Measurements from ENCODE around the gene SIPA1L3. TPM values are rescaled to one million over a fixed set of nuclear protein-coding genes. Genes with fewer than 3 reads are reported as not detected.

The SIPA1L3 gene
- total RNA-seq, 3 donors from 2014 or later: 13.8 to 15.9 (median 15.7) TPM

GRCh38 chr19:38145623-38146022, 238.6 kb downstream of the SIPA1L3 start:
- Mint-ChIP-seq H3K27me3 (ENCODE audit: low read depth) (no peaks in the 10 kb centered on the region), H3K4me1 (ENCODE audit: low read depth) (no peaks in the 10 kb centered on the region), H3K4me3 (no peak overlapping the region), H3K36me3 (ENCODE audit: insufficient read depth) (peaks cover 13% of the 10 kb centered on the region), H3K9me3 (no peaks in the 10 kb centered on the region)
- no peak for DNase-seq
- ATAC-seq: no peak

GRCh38 chr19:38148337-38148736, 241.3 kb downstream of the SIPA1L3 start:
- no peak for DNase-seq
- Mint-ChIP-seq H3K9me3 (no peaks in the 10 kb centered on the region), H3K27me3 (ENCODE audit: low read depth) (no peaks in the 10 kb centered on the region), H3K36me3 (ENCODE audit: insufficient read depth) (peaks cover 19% of the 10 kb centered on the region), H3K4me3 (no peak overlapping the region), H3K4me1 (ENCODE audit: low read depth) (no peaks in the 10 kb centered on the region)
- ATAC-seq: no peak

- Mint-ChIP-seq H3K9me3 (no peaks in the 10 kb centered on the region), H3K4me1 (ENCODE audit: low read depth) (no peaks in the 10 kb centered on the region), H3K4me3 (no peak overlapping the region), H3K36me3 (ENCODE audit: insufficient read depth) (peaks cover 18% of the 10 kb centered on the region), H3K27me3 (ENCODE audit: low read depth) (no peaks in the 10 kb centered on the region)
- DNase-seq: no peak
- ATAC-seq: no peak
Measured at GRCh38 chr19:38149661-38150061, 242.7 kb downstream of the SIPA1L3 start.

- ATAC-seq (no peak), DNase-seq (no peak)
- no peaks in the 10 kb centered on the region for H3K9me3 Mint-ChIP-seq
- H3K27me3 Mint-ChIP-seq (ENCODE audit: low read depth): no peaks in the 10 kb centered on the region
- H3K4me1 Mint-ChIP-seq (ENCODE audit: low read depth): no peaks in the 10 kb centered on the region
- H3K36me3 Mint-ChIP-seq (ENCODE audit: insufficient read depth): peaks cover 17% of the 10 kb centered on the region
- no peak overlapping the region for H3K4me3 Mint-ChIP-seq
Measured at GRCh38 chr19:38151242-38151641, 244.2 kb downstream of the SIPA1L3 start.

DNA sequence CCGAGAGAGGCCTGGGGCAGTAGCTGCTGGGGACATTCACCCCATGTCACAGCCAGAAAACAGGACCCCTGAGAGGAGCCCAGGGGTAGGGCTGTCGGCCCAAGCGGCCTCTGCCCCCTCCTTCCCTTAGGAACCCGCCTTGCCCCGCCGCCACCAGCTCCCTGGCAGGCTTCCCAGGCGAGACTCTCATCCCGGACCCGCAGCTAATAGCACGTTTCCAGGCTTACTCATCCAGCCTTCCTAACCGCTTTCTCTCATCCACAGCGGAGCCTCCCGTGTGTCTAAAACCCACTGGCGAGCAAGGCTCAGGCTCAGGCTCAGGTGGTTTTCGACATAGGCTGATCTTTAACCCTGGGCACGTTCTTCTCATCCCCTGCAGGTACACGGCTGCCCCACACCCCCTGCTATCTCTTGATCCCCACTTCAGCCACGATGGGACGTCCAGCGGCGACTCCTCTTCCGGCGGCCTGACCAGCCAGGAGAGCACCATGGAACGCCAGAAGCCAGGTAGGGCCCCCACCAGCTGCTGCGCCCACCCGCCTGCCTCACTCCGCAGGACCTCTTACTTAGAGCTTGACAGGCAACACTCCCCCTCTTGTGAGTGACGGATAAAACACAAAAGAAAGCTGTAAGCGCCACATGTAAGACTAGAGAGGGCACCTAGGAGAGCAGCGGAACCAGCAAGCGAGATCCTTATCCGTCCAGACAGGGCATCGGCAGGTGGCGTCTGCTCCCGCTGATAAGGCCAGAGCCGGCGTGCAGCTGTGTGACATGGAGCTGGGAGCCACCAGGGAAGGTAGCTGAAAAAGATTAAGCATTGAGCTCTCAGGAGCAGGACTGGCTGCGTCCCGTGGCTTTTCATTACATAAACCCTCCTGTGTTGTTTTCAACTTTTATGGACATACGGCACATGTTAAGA, 245.7 kb downstream of the SIPA1L3 start:
- Mint-ChIP-seq H3K9me3 (no peaks in the 10 kb centered on the region), H3K27me3 (ENCODE audit: low read depth) (no peaks in the 10 kb centered on the region), H3K36me3 (ENCODE audit: insufficient read depth) (peaks cover 19% of the 10 kb centered on the region), H3K4me3 (no peak overlapping the region), H3K4me1 (ENCODE audit: low read depth) (no peaks in the 10 kb centered on the region)
- no peak for ATAC-seq
- no peak for DNase-seq

DNA sequence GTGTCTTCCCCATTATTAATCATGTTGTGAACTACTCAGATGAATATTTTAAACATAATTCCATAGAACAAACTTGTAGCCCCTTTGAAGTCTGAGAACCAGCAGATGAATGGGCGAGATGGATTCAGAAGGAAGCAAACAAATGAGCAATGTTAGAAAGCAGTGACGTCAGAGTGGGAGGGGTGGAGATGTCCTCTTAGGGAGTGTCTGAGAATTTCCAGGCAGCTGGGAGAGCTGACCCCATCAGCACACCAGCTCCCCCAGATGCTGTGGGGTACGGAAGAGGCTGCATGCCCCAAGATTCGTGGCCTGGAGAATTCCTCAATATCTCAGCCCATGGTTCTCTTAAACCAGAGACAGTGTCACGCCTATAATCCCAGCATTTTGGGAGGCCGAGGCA, 248.4 kb downstream of the SIPA1L3 start:
- Mint-ChIP-seq H3K4me1 (ENCODE audit: low read depth) (no peaks in the 10 kb centered on the region), H3K4me3 (no peak overlapping the region), H3K36me3 (ENCODE audit: insufficient read depth) (peaks cover 25% of the 10 kb centered on the region), H3K9me3 (no peaks in the 10 kb centered on the region), H3K27me3 (ENCODE audit: low read depth) (no peaks in the 10 kb centered on the region)
- no peak for ATAC-seq
- no peak for DNase-seq

GRCh38 chr19:38158730-38159129, 251.7 kb downstream of the SIPA1L3 start:
- DNase-seq: no peak
- no peak for ATAC-seq
- H3K9me3 Mint-ChIP-seq: no peaks in the 10 kb centered on the region
- H3K27me3 Mint-ChIP-seq (ENCODE audit: low read depth): no peaks in the 10 kb centered on the region
- H3K4me3 Mint-ChIP-seq: no peak overlapping the region
- peaks cover 44% of the 10 kb centered on the region for H3K36me3 Mint-ChIP-seq (ENCODE audit: insufficient read depth)
- no peaks in the 10 kb centered on the region for H3K4me1 Mint-ChIP-seq (ENCODE audit: low read depth)

- Mint-ChIP-seq H3K27me3 (ENCODE audit: low read depth) (no peaks in the 10 kb centered on the region), H3K9me3 (no peaks in the 10 kb centered on the region), H3K36me3 (ENCODE audit: insufficient read depth) (peaks cover 56% of the 10 kb centered on the region), H3K4me1 (ENCODE audit: low read depth) (no peaks in the 10 kb centered on the region), H3K4me3 (no peak overlapping the region)
- DNase-seq (no peak), ATAC-seq (no peak)
Measured at GRCh38 chr19:38162094-38162493, 255.1 kb downstream of the SIPA1L3 start.

DNA sequence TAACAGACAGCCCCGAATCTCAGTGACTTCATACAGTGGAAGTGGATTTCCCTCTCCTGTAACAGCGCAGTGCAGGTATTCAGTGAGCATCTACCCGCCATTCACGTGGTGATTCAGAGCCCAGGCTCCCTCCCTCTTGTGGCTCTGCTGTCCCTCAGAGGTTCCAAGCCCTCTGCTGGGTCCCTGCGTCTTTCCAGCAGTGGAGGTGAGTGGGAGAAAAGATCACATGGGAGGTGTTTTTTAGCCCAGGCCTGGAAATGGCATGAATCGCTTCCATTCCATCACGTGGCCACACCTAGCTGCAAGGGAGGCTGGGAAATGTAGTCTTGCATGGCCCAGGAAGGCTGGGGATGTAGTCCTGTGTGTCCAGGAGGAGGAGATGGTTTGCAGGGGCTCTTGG, 255.6 kb downstream of the SIPA1L3 start:
- Mint-ChIP-seq H3K27me3 (ENCODE audit: low read depth) (no peaks in the 10 kb centered on the region), H3K36me3 (ENCODE audit: insufficient read depth) (peaks cover 53% of the 10 kb centered on the region), H3K9me3 (no peaks in the 10 kb centered on the region), H3K4me1 (ENCODE audit: low read depth) (no peaks in the 10 kb centered on the region), H3K4me3 (no peak overlapping the region)
- no peak for ATAC-seq
- no peak for DNase-seq

GRCh38 chr19:38163419-38164290, 256.6 kb downstream of the SIPA1L3 start:
- no peak for ATAC-seq
- H3K9me3 Mint-ChIP-seq: no peaks in the 10 kb centered on the region

GRCh38 chr19:38164526-38164925, 257.5 kb downstream of the SIPA1L3 start:
- Mint-ChIP-seq H3K36me3 (ENCODE audit: insufficient read depth) (peaks cover 44% of the 10 kb centered on the region), H3K4me3 (no peak overlapping the region), H3K9me3 (no peaks in the 10 kb centered on the region), H3K27me3 (ENCODE audit: low read depth) (no peaks in the 10 kb centered on the region), H3K4me1 (ENCODE audit: low read depth) (no peaks in the 10 kb centered on the region)
- ATAC-seq: no peak
- no peak for DNase-seq

More at GRCh38 chr19:38163419-38164290, 256.6 kb downstream of the SIPA1L3 start:
- Mint-ChIP-seq H3K4me3 (no peak overlapping the region), H3K36me3 (ENCODE audit: insufficient read depth) (peaks cover 46% of the 10 kb centered on the region), H3K27me3 (ENCODE audit: low read depth) (no peaks in the 10 kb centered on the region), H3K4me1 (ENCODE audit: low read depth) (no peaks in the 10 kb centered on the region)
- no peak for DNase-seq

DNA sequence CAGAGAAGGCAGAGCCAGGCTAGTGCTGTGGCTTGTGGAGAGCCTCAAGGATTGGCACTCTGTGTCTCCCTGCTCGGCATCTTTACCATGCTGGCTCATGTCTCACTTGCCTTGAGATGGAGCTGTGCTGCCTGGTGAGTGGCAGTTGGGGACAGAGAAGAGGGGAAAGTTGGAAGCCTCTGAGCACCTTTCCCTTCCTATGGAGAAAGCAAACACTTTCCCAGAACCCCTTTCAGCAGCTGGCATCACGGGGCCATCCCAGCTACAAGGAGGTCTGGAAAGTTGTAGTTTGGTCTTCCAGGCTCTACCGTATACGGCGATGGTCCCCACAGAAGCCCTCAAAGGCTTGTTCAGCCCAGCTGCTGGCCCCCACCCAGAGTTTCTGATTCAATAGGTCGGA, 258.3 kb downstream of the SIPA1L3 start:
- Mint-ChIP-seq H3K4me3 (no peak overlapping the region), H3K9me3 (no peaks in the 10 kb centered on the region), H3K36me3 (ENCODE audit: insufficient read depth) (peaks cover 44% of the 10 kb centered on the region), H3K4me1 (ENCODE audit: low read depth) (no peaks in the 10 kb centered on the region), H3K27me3 (ENCODE audit: low read depth) (no peaks in the 10 kb centered on the region)
- ATAC-seq (no peak), DNase-seq (no peak)

GRCh38 chr19:38168637-38169036, 261.6 kb downstream of the SIPA1L3 start:
- no peak for ATAC-seq
- Mint-ChIP-seq H3K36me3 (ENCODE audit: insufficient read depth) (peaks cover 24% of the 10 kb centered on the region), H3K9me3 (no peaks in the 10 kb centered on the region)

GRCh38 chr19:38170334-38170733, 263.3 kb downstream of the SIPA1L3 start:
- no peaks in the 10 kb centered on the region for H3K9me3 Mint-ChIP-seq
- no peaks in the 10 kb centered on the region for H3K4me1 Mint-ChIP-seq (ENCODE audit: low read depth)
- H3K4me3 Mint-ChIP-seq: no peak overlapping the region
- peaks cover 17% of the 10 kb centered on the region for H3K36me3 Mint-ChIP-seq (ENCODE audit: insufficient read depth)
- no peaks in the 10 kb centered on the region for H3K27me3 Mint-ChIP-seq (ENCODE audit: low read depth)
- DNase-seq (no peak), ATAC-seq (no peak)

More at GRCh38 chr19:38168637-38169036, 261.6 kb downstream of the SIPA1L3 start:
- H3K4me1 Mint-ChIP-seq (ENCODE audit: low read depth): no peaks in the 10 kb centered on the region
- H3K27me3 Mint-ChIP-seq (ENCODE audit: low read depth): no peaks in the 10 kb centered on the region
- no peak overlapping the region for H3K4me3 Mint-ChIP-seq
- DNase-seq: no peak
